NCI-H82 treated with DMSO at 0.1 percent for 48 hours (cell line): ENCODE results near the gene PTPRT.

Experiments
- DNase-seq: peaks from one replicate; lab custom pipeline; 2025; ENCODE audit not compliant: unreplicated experiment; lab: John Stamatoyannopoulos, UW

Gene PTPRT

DNA sequence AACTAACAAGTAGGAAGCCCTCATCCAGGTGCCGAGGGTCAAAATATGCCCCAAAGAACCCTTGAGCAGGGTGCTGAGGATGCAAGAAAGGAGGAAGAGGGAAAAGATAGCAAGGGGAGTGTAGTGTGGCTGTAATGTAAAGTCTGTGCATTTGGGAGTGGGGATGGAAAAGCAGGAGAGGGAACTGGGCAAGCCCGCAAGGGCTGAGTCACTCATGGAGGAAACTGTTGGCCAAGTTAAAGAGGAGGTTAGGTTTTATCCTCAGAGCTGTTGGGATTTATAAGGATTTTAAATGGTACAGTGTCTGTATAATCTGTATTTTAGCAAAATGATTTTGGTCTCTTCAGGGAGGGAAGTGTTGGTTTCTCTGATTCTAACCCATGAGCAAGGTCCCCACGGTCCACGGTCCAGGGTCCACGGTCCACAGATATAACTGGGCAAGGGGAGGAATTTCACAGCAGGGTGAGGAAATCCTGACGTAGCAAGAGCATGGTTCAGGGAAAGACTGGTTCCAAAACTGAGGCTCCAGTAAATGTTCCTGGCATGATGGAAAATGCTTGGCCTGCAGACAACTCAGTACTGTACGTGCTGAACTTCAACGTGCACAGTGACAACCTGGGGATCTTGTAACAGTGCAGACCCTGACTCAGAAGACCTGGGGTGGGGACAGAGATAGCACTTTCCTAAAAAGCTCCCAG lies 759.8 kb downstream of the PTPRT start:
- DNase-seq: no peak

- no peak for DNase-seq
Observed at GRCh38 chr20:42419814-42420532, 769.7 kb downstream of the PTPRT start.

DNA sequence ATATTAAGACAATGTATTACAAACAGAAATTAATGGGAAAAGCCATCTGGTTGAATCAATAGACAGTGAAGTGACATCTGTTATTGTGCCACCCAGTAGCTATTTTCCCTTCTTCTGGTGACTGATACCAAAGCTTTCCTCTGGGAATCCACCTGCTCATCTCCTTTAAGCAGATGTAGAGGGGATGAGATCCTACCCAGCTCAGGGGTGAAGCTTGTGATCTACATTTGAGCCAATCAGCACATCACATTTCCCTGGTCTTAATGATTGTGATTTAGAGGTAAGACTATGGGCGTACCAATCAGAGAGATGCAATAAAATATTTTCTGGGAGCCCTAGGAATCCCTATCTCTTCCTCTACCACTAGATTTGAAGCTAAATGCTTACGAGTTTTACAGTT lies 782.9 kb downstream of the PTPRT start:
- peak; percentile 44 for DNase-seq

GRCh38 chr20:42402455-42402854 lies 787.3 kb downstream of the PTPRT start:
- DNase-seq: peak; percentile 13

DNA sequence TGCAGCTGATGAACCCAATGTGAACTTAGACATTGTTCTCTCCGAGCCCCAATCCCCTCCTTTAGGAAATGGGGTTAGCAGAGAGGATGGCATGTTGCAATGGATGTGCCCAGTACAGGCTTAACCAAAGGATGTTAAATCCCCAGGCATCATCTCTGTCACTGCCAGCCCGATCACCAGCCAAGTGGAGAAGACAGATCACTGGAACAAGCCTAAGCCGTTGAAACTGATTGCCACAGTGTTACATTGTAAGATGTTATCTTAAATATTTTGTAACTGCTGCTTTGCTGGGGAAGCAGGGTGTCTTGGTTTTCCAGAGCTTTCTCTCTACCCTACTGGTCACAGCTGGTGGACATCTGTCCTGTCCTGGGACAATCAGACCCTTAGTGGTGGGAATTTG lies 788.1 kb downstream of the PTPRT start:
- DNase-seq: no peak

DNA sequence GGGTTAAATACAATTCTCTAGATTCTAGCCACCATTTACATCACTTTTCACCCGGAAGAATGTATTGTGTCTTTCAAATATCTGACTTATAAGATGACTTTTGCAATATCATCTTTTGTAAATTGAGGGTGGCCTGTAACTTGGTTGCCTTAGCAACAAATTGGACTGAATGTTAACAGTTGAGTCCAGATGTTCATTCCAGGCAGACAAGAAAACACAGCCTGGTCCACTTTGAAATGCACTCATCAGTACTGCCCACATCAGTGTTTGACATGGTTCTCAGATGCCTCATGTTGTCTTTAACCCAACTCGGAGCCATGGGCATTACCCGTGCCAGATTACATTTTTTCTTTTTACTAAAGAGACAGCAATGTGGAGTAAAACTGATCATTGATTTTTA lies 789.9 kb downstream of the PTPRT start:
- no peak for DNase-seq

DNA sequence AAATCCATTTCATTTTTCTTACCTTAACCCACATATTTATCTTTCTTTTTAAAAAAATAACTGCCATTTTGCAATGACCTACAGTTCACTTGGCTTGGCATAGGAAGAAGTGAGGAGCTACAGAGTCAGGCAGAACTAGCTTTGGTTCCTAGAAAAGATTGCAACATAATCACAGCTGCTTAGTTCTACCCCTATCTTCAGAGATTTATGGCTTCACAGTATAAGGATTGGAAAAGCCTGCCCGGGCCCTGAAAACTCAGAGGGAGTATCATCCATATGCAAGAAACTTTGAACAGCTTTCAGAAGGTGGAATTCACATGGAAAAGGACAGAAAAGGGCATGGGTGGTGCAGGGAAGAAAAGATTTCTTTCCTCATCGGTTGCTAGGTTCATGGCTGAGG lies 797.3 kb downstream of the PTPRT start:
- no peak for DNase-seq

DNA sequence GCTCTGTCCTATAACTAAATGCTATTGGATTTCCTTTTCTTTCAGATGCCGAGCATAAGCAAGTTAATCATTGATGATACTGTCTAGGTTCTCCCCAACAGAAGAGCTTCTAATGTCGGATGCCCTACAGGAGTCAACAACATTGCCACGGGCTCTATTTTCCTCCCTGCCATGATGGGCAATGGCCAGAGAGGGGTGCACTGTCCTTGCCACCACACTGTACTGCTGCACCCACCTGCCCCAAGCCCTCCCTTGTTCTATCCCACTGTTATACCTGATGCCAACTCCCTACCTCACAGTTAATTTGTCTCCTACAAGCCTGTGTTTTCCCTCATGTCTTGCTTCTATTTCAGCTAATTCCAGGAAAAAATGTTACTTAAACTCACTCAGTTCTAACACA lies 797.9 kb downstream of the PTPRT start:
- no peak for DNase-seq

- DNase-seq: no peak
Observed at GRCh38 chr20:42380287-42380686, 809.4 kb downstream of the PTPRT start.

GRCh38 chr20:42379385-42379784 lies 810.3 kb downstream of the PTPRT start:
- DNase-seq: no peak

DNA sequence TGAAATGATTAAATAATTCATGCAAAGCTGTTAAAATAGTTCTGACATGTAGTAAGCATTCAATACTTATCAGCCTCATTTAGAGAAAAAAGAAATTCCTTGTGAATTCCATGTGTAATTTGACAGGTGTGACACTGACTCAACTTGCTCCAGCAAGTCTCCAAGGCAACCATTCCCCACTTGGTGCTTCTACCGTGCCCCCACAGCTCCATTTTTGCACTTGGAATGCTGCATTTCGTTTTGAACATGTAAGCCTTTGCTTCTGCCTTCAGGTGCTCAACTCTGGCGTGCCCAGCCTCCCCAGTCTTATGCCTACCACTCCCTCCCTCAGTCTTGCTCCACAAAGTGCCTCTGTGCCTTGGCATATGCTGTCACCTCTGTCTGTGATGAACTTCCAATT lies 810.9 kb downstream of the PTPRT start:
- DNase-seq: no peak

DNA sequence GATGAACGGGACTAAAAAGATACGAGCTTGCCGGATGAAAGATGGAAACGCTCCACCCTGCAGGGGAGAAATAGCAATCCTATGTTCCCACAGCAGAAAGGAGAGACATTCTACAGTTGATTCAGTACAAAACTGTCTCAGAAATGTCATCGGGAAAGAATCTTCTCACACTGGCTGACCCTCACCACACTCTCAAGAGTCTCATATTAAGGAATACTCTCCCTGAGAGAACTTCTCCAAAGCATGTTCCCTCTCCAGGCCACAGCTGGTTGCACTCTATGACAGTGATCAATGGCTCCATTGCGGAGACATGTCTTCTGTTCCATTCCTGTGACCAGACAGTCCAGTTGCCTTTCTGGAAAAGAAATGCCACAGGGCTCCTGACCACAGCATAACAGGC lies 813.6 kb downstream of the PTPRT start:
- DNase-seq: no peak

- DNase-seq: no peak
Observed at GRCh38 chr20:42373049-42373448, 816.7 kb downstream of the PTPRT start.

GRCh38 chr20:42370075-42370474 lies 819.6 kb downstream of the PTPRT start:
- no peak for DNase-seq

DNA sequence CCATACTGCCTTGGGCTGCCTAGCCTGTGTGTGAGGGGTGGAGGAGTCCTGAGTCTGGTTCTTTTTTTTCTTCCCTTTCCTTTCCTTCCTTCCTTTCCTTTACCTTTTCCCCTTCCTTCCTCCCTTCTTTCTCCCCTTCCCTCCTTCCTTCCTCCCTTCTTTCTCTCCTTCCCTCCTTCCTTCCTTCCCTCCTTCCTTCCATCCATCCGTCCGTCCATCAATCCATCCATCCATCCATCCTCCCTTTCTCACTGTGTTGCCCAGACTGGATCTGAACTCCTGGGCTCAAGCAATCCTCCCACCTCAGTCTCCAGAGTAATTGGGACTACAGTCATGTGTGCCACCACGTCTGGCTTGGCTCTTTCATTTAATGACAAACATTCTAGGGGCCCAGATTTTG lies 820.8 kb downstream of the PTPRT start:
- no peak for DNase-seq

GRCh38 chr20:42366626-42367025 lies 823.1 kb downstream of the PTPRT start:
- DNase-seq: peak; percentile 25

DNA sequence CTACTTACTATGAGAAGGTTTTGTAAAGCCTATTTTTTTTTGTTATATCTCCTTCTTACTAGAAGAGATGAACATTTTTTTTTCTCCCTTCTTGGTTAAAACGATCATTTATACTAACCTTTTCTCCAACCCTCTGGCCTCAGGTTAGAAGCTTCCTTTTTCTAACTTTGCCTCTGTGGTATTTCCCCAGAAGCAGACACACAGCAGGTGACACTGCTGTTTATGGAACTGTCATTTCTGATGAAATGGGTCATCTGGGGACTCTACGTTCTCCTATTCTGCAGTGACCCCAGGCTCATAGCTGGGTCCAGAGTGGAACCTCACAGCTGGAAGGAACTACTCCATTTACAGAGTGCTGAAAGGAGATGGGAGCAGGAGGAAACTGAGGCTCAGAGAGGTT lies 825.3 kb downstream of the PTPRT start:
- DNase-seq: no peak

DNA sequence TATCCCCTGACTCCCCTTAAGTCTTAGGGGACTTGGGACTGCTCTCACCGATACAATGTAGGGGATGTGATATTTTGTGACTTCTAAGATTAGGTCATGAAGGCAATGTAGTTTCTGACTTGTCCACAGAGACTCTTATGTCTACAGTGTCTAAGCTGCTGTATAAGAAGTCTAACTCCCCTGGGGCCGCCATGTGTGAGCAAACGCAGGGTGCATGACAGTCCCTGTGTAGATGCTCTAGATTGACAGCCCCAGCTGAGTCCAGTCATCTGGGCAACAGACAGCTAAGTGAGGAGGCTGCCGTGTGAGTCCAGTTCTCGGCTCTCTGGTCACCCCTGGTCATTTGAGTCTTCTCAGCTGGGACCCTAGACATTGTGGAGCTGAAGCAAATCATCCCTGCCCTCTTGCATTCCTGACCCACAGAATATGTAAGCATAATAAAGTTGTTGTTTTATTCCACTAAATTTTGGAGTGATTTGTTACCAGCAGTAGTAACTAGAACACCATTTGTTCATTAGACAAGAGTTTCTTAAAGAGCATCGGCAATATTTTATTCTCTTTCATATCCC lies 828.2 kb downstream of the PTPRT start:
- no peak for DNase-seq

GRCh38 chr20:42360621-42361020 lies 829.1 kb downstream of the PTPRT start:
- no peak for DNase-seq

- DNase-seq: no peak
Observed at GRCh38 chr20:42359617-42360016, 830.1 kb downstream of the PTPRT start.

DNA sequence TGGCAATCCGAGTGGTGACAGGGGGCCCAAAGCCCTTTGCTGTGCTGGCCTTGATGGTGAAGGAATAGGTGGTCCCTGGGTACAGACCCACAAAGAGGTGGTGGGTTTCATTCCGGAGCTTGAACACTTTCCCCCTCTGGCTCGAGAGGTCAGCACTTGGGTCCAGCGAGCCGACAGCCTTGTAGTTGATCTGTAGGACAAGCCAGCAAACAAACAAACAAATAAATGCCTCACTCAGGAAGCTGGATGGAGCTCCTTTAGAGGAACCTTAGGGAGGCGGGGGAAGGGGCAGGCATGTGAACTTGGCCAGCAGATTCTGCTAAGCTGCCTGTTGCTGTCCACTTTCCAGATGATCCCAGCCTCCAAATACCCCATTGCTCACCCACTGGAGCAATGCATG lies 837.6 kb downstream of the PTPRT start:
- no peak for DNase-seq

GRCh38 chr20:42350521-42350920 lies 839.2 kb downstream of the PTPRT start:
- DNase-seq: no peak
